Right lobe of liver (tissue), 4 donors: ENCODE data around the gene RSRC1.

Source experiments
- POLR2A ChIP-seq: fragments of 450-650 bp; IDR thresholded peaks from one replicate; pipeline ENCODE4 v1.6.1; 2017; ENCODE audit warnings: antibody characterized with exemption, mild to moderate bottlenecking
- TF ChIP-seq, protein P1 (sequence below), 4 donors: fragments of 200-600 bp in 3 of 4; fragments of 450-650 bp in 1 of 4; IDR thresholded peaks; one replicate each; pipeline versions ENCODE4 v1.5.1 to v1.8.0; 2016 to 2022; ENCODE audit warnings: antibody characterized with exemption in 4 of 4, mild to moderate bottlenecking in 2 of 4
- donor health status: DM: no; HTN: no; CAD: no.
- donor health status: DM: no; HTN: no; CAD: no.
- donor health status: DM: no; HTN: yes; CAD: no.

- TF ChIP-seq, protein P1, sequence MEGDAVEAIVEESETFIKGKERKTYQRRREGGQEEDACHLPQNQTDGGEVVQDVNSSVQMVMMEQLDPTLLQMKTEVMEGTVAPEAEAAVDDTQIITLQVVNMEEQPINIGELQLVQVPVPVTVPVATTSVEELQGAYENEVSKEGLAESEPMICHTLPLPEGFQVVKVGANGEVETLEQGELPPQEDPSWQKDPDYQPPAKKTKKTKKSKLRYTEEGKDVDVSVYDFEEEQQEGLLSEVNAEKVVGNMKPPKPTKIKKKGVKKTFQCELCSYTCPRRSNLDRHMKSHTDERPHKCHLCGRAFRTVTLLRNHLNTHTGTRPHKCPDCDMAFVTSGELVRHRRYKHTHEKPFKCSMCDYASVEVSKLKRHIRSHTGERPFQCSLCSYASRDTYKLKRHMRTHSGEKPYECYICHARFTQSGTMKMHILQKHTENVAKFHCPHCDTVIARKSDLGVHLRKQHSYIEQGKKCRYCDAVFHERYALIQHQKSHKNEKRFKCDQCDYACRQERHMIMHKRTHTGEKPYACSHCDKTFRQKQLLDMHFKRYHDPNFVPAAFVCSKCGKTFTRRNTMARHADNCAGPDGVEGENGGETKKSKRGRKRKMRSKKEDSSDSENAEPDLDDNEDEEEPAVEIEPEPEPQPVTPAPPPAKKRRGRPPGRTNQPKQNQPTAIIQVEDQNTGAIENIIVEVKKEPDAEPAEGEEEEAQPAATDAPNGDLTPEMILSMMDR (IDR thresholded peaks at IDR 0.05): no peak
- no peak for TF ChIP-seq POLR2A
Measured at GRCh38 chr3:158402590-158402989, 292.7 kb downstream of the RSRC1 start.
